RWPE1 (cell line): Measurements from ENCODE around the gene MCF2L.
"Not testable (repeated sequence)": the region's sequence is repeated elsewhere in the genome, so short reads cannot be mapped to it uniquely, and the experiment has no call there.

ENCODE experiments used
- CTCF ChIA-PET: fragments of 350-600 bp; sonication (Branson Sonifier 250); formaldehyde crosslinking; extraction: SDS; loops from one replicate; lab custom pipeline; 2021; lab: Yijun Ruan, JAX
- POLR2A ChIA-PET: fragments of 400-600 bp; formaldehyde crosslinking; extraction: SDS; loops from one replicate; lab custom pipeline; 2020; ENCODE audit warnings: antibody characterized with exemption; ENCODE audit not compliant: low non-redundant PET; lab: Yijun Ruan, JAX
- DNase-seq: peaks from one replicate; pipeline ENCODE4 v3.0.0; 2012; ENCODE audit warnings: low spot score
- H3K27ac ChIP-seq: fragments of 450-650 bp; 2 replicates; pipeline ENCODE4 v1.5.1; 2017
- TF ChIP-seq, protein P1 (sequence below): fragments of 450-650 bp; conservative IDR thresholded peaks from 2 replicates; pipeline ENCODE4 v1.5.1; 2017; ENCODE audit warnings: low read depth, mild to moderate bottlenecking

The MCF2L gene

DNA sequence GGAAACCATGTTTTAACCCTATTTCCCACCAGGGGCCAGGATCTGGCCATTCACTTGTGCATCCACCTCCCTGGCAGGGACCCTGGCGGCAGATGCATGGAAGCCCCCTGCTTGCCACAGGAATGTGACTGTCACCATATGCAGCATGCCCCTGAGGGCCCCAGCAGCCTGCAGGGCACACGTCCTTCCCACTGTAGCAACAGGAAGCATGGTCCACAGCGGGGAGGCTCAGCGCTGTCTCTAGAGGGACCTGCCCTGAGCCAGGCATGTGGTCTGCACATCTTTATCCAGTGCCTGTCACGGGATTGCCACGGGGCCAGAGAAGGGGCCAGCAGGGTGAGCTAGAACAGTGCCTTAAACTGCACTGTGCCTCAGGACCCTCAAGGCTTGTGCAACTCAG lies 34.9 kb upstream of the MCF2L start:
- ChIA-PET CTCF (no interaction called here), POLR2A (no interaction called here)
- TF ChIP-seq, protein P1, sequence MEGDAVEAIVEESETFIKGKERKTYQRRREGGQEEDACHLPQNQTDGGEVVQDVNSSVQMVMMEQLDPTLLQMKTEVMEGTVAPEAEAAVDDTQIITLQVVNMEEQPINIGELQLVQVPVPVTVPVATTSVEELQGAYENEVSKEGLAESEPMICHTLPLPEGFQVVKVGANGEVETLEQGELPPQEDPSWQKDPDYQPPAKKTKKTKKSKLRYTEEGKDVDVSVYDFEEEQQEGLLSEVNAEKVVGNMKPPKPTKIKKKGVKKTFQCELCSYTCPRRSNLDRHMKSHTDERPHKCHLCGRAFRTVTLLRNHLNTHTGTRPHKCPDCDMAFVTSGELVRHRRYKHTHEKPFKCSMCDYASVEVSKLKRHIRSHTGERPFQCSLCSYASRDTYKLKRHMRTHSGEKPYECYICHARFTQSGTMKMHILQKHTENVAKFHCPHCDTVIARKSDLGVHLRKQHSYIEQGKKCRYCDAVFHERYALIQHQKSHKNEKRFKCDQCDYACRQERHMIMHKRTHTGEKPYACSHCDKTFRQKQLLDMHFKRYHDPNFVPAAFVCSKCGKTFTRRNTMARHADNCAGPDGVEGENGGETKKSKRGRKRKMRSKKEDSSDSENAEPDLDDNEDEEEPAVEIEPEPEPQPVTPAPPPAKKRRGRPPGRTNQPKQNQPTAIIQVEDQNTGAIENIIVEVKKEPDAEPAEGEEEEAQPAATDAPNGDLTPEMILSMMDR = no peak
- no peak for DNase-seq
- no peak overlapping the region for H3K27ac ChIP-seq

DNA sequence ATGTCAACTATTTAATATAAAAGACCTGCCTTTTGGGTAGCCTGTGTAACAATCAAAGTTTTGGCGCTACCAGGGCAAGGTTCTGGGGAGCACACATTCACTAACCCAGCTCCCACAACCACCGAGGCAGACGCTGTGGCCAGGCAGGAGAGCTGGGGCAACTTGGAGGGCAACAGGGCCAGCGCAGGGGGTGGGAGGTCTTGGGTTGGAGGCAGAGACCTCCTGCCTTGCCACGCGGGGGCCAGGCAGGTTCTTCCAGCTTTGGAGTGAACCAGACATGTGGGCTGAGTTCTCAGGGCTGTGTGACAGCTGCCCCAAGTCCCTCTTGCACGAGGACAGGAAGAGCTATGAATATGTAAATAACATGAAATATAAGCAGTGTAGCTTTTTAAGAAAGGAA lies 30.3 kb upstream of the MCF2L start:
- CTCF ChIA-PET = interaction anchor here (0.5 to 1.1 kb wide), 2 partner anchors 156 to 455 kb away, joined by 3 read pairs; no protein-coding TSS in a partner anchor

DNA sequence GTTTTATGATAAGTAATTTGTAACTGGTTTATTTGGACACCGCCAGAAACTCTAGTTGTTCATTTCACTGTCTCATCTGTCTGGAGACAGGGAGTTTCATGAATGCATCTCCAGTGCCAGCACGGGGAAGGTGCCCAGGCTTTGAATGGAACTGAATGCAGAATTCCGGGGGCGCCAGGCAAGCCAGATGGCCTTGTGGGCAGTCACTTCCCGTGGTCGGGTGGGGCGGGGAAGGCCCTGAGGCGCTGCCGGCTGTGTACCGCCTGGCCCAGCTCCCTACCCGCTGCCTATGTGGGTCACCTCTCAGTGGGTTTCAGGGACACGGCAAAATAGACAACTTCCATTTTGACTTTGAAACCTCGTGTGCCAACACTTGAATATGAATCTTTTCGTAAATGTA lies 28.8 kb upstream of the MCF2L start:
- no peak for DNase-seq
- CTCF ChIA-PET = no interaction called here
- no peak overlapping the region for H3K27ac ChIP-seq
- POLR2A ChIA-PET = no interaction called here
- TF ChIP-seq, protein P1 = no peak

More for the DNA sequence above, 30.3 kb upstream of the MCF2L start:
- POLR2A ChIA-PET = no interaction called here
- TF ChIP-seq, protein P1 = no peak
- no peak for DNase-seq
- H3K27ac ChIP-seq = no peak overlapping the region

DNA sequence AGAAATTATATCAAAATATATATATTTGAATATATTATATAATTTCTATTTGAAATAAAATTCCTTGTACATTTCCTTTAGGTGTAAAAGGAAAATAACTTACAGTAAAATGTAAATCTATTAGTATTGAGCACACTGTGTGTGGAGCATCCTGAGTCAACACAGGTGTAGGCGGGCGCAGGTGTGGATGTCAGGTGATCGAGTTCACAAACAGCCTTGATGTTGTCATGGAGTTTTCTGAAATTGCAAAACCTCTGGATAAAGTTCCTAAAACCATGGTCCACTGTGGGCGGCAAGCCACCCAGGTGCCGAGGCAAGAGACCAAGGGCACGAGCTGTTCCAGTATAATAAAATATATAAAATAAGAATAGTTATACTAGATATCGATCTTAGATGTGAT lies 27.7 kb upstream of the MCF2L start:
- no peak for DNase-seq
- CTCF ChIA-PET = no interaction called here
- no peak overlapping the region for H3K27ac ChIP-seq
- POLR2A ChIA-PET = no interaction called here
- TF ChIP-seq, protein P1 = no peak

DNA sequence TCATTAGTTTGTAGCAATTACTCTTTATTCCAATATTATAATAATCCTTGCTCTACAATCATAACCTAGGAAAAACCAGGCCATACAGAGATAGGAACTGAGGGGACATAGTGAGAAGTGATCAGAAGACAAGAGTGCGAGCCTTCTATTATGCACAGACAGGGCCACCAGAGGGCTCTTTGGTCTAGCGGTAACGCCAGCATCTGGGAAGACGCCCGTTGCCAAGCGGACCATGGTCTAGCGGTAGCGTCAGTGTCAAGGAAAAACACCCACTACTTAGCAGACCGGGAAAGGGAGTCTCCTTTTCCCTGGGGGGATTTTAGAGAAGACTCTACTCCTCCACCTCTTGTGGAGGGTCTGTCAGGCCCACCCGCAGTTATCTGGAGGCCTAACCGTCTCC lies 27.2 kb upstream of the MCF2L start:
- CTCF ChIA-PET, POLR2A ChIA-PET, DNase-seq, H3K27ac ChIP-seq: not testable (repeated sequence)

DNA sequence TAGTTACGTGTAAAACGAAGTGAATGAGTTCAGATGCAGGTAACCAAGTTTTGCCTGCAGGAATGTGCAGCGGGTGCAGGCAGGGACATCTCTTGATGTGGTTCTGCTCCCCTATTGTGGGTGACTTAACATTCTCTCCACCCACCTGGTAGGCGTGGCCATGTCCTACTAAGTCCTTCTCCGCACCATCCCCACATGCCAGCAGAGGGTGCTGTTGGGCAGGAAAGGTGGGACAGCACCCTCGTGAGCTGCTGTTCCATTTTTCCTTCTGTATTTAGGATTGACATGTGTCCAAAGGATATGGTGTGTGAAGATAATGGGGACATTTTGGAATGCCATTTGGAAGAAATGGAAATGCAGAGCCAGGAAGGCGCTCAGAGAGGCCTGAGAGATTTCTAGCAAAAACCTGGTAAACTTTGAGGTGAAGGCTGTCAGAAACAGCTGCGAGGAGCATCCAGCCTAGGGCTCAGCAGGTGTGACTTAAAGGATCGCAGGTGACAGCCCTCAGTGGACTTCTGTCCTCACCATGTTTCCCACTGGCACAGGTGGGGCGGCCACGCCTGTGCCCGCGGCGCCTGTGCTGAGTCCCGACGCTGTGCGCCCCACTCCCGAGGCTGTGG lies 26.2 kb upstream of the MCF2L start:
- POLR2A ChIA-PET = no interaction called here
- H3K27ac ChIP-seq = no peak overlapping the region
- TF ChIP-seq, protein P1 = peak; percentile 94
- CTCF ChIA-PET = interaction anchor here (0.6 to 1.0 kb wide), 12 partner anchors 8 to 1060 kb away, joined by 3 to 6 read pairs (median 3); partner anchors contain the start of gene MCF2L
- peak; percentile 92 for DNase-seq
